ENCODE data around the gene POSTN. TPM values are rescaled to one million over a fixed set of nuclear protein-coding genes. Genes with fewer than 3 reads are reported as not detected.
"Not testable (repeated sequence)": the region's sequence is repeated elsewhere in the genome, so short reads cannot be mapped to it uniquely, and the experiment has no call there.

The POSTN gene
- total RNA-seq, 4 donors from 2014 or later: 10.5 to 25.3 (median 20.0) TPM

DNA sequence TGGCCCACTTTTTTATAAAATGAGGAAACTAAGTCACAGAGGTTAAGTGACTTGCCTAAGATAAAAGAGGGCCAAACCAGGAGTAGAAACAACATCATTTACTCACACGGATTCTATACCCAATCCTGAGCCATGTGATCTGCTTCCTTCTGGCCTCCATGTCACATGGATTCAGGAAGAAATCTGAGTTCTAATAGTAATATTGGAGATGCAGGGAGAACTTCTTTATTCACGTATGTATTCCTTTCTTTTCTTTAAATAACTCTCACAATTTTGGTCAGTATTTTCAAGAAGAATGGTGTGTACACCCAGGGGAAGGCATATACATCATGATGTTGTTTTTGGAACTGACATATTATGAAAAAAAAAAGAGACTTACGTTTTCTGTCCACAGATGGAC is 1.8 kb downstream of the POSTN start:
- no peak overlapping the region for H3K4me3 ChIP-seq
- ATAC-seq (no peak), DNase-seq (no peak)
- no peak for TF ChIP-seq POLR2A (IDR thresholded peaks at IDR 0.05)
- TF ChIP-seq, protein P1, sequence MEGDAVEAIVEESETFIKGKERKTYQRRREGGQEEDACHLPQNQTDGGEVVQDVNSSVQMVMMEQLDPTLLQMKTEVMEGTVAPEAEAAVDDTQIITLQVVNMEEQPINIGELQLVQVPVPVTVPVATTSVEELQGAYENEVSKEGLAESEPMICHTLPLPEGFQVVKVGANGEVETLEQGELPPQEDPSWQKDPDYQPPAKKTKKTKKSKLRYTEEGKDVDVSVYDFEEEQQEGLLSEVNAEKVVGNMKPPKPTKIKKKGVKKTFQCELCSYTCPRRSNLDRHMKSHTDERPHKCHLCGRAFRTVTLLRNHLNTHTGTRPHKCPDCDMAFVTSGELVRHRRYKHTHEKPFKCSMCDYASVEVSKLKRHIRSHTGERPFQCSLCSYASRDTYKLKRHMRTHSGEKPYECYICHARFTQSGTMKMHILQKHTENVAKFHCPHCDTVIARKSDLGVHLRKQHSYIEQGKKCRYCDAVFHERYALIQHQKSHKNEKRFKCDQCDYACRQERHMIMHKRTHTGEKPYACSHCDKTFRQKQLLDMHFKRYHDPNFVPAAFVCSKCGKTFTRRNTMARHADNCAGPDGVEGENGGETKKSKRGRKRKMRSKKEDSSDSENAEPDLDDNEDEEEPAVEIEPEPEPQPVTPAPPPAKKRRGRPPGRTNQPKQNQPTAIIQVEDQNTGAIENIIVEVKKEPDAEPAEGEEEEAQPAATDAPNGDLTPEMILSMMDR (IDR thresholded peaks at IDR 0.05 in 4 of 5, conservative IDR thresholded peaks at IDR 0.05 in 1 of 5): no peak
- intact Hi-C loops (cut with DNase I; ENCODE audit: low total_unique reads) (no loop called here), in situ Hi-C loops (cut with MboI; ENCODE audit: low sequenced_read_pairs in 4 of 4) (loop anchor here in 1 of 4 donors (25.0 kb wide), 1 partner anchor 485 kb away; the partner anchor contains the start of gene CSNK1A1L)
- H3K27me3 ChIP-seq: no peaks in the 10 kb centered on the region
- H3K27ac ChIP-seq: no peak overlapping the region
- no peaks in the 10 kb centered on the region for H3K36me3 ChIP-seq
- no peaks in the 10 kb centered on the region for H3K9me3 ChIP-seq
- H3K4me1 ChIP-seq: no peaks in the 10 kb centered on the region

DNA sequence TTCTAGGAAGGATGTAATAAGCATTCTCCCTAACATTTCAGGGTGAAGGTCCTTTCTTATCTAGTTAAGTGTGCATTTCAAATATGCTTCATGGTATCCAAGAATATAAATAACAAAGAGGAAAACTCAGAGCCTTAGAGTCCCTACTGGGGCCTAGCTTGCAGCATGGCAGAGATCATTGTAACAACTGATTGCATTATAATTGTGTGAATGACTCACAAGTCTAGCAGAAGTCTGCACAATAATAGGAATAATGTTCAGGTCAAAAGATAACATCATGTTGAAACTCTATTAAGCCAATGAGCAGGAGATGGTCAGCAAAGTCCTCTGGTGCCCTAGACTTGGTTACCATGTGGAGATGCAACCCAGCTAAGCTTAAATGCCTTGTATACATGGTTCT is 3.4 kb downstream of the POSTN start:
- H3K27me3 ChIP-seq: no peaks in the 10 kb centered on the region
- no peak for ATAC-seq
- no peak overlapping the region for H3K4me3 ChIP-seq
- intact Hi-C loops (cut with DNase I; ENCODE audit: low total_unique reads): no loop called here
- no peaks in the 10 kb centered on the region for H3K36me3 ChIP-seq
- H3K4me1 ChIP-seq: no peaks in the 10 kb centered on the region
- DNase-seq: no peak
- no peak overlapping the region for H3K27ac ChIP-seq
- no peak for TF ChIP-seq POLR2A (IDR thresholded peaks at IDR 0.05)
- TF ChIP-seq, protein P1 (IDR thresholded peaks at IDR 0.05 in 4 of 5, conservative IDR thresholded peaks at IDR 0.05 in 1 of 5): no peak
- in situ Hi-C loops (cut with MboI; ENCODE audit: low sequenced_read_pairs in 4 of 4): loop anchor here in 1 of 4 donors (25.0 kb wide), 1 partner anchor 483 kb away; the partner anchor contains the start of gene CSNK1A1L
- no peaks in the 10 kb centered on the region for H3K9me3 ChIP-seq

DNA sequence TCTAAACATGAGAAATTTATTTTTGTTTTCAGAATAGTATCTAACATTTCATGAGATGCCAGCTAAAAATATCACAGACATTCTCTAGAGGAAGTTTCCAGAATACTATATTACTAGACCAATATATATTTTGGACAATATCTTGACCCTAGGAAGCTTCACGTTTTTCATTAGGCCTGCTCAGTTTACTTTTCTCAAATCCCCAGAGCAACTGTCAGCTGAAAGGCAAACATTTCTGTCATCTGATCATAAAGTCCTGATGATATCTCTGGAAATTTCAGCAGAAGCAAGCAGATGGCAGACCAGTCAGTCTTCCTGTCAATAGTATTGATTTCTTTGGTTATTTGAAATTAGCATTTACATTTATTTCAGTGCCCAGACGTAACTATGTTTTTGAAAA is 4.0 kb downstream of the POSTN start:
- Histone ChIP-seq H3K36me3 (no peaks in the 10 kb centered on the region), H3K27ac (no peak overlapping the region), H3K27me3 (no peaks in the 10 kb centered on the region), H3K9me3 (no peaks in the 10 kb centered on the region), H3K4me3 (no peak overlapping the region), H3K4me1 (no peaks in the 10 kb centered on the region)
- DNase-seq (no peak), ATAC-seq (no peak)
- TF ChIP-seq, protein P1 (IDR thresholded peaks at IDR 0.05 in 4 of 5, conservative IDR thresholded peaks at IDR 0.05 in 1 of 5): no peak
- TF ChIP-seq POLR2A (IDR thresholded peaks at IDR 0.05): no peak
- in situ Hi-C loops (cut with MboI; ENCODE audit: low sequenced_read_pairs in 4 of 4): loop anchor here in 1 of 4 donors (25.0 kb wide), 1 partner anchor 482 kb away; the partner anchor contains the start of gene CSNK1A1L
- intact Hi-C loops (cut with DNase I; ENCODE audit: low total_unique reads): no loop called here

DNA sequence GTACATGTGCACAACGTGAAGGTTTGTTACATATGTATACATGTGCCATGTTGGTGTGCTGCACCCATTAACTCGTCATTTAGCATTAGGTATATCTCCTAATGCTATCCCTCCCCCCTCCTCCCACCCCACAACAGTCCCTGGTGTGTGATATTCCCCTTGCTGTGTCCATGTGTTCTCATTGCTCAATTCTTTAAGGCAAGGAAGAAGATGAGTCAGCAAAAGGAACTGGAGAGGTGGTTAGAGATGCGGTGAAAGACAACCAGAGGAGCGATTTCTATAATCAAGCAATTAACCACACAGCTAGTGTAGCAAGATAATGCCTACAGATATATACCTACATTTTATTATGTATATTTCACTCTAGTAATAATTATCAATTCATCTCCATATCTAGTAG is 9.2 kb downstream of the POSTN start:
- H3K27me3 ChIP-seq; H3K27ac ChIP-seq; H3K9me3 ChIP-seq; H3K36me3 ChIP-seq; H3K4me3 ChIP-seq; ATAC-seq; DNase-seq; H3K4me1 ChIP-seq; intact Hi-C loops (cut with DNase I; ENCODE audit: low total_unique reads): not testable (repeated sequence)
- in situ Hi-C loops (cut with MboI; ENCODE audit: low sequenced_read_pairs in 4 of 4): loop anchor here in 1 of 4 donors (25.0 kb wide), 1 partner anchor 477 kb away; the partner anchor contains the start of gene CSNK1A1L

DNA sequence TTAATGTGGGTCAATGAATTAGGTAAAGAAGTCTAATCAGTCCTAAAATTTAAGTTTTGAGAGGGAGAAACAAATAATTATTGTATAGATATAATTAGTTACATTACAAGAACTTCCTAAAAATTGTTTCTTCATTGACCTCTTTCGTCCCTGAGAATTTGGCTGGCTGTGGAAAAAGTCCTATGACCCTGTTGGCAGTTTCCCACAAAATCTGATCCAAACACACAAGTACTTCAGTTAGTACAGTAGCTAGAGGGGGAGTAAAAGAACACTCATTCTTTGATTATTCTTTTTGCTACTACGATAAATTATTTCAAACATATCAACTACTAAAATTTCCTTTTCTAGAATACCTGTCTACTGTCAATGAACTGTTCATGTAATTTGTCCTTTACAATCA is 11.3 kb downstream of the POSTN start:
- in situ Hi-C loops (cut with MboI; ENCODE audit: low sequenced_read_pairs in 4 of 4) (loop anchor here in 1 of 4 donors (25.0 kb wide), 1 partner anchor 475 kb away; the partner anchor contains the start of gene CSNK1A1L), intact Hi-C loops (cut with DNase I; ENCODE audit: low total_unique reads) (no loop called here)
- no peak for ATAC-seq
- H3K4me3 ChIP-seq: no peak overlapping the region
- no peak overlapping the region for H3K27ac ChIP-seq
- DNase-seq: no peak
- no peak for TF ChIP-seq POLR2A (IDR thresholded peaks at IDR 0.05)
- TF ChIP-seq, protein P1 (IDR thresholded peaks at IDR 0.05 in 4 of 5, conservative IDR thresholded peaks at IDR 0.05 in 1 of 5): no peak
- no peaks in the 10 kb centered on the region for H3K36me3 ChIP-seq
- no peaks in the 10 kb centered on the region for H3K27me3 ChIP-seq
- H3K4me1 ChIP-seq: no peaks in the 10 kb centered on the region
- no peaks in the 10 kb centered on the region for H3K9me3 ChIP-seq
